ENCODE results near the gene TMEM225B. TPM values are rescaled to one million over a fixed set of nuclear protein-coding genes. Genes with fewer than 3 reads are reported as not detected.

The TMEM225B gene
- total RNA-seq, 3 donors from 2014 or later = 1.0 to 4.5 (median 2.0) TPM

DNA sequence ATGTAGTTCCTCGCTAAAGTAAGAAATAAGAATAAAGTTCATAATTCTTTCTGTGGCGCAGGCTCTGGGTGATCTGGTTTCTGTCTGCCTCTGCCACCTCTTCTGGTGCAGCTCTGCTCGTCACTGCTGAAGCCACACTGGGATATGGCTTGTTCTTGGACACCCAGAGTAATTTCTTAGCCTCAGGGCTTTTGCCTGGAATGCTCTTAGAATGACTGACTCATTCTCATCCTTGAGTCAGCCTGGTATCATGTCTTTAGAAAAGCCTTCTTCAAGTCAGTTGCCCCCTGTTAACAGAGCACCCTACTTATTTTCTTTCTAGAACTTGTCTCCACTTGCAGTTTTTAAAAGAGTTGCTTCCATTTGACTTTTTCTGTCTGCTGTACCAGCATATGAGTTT, 20.7 kb downstream of the TMEM225B start:
- TF ChIP-seq, protein P1, sequence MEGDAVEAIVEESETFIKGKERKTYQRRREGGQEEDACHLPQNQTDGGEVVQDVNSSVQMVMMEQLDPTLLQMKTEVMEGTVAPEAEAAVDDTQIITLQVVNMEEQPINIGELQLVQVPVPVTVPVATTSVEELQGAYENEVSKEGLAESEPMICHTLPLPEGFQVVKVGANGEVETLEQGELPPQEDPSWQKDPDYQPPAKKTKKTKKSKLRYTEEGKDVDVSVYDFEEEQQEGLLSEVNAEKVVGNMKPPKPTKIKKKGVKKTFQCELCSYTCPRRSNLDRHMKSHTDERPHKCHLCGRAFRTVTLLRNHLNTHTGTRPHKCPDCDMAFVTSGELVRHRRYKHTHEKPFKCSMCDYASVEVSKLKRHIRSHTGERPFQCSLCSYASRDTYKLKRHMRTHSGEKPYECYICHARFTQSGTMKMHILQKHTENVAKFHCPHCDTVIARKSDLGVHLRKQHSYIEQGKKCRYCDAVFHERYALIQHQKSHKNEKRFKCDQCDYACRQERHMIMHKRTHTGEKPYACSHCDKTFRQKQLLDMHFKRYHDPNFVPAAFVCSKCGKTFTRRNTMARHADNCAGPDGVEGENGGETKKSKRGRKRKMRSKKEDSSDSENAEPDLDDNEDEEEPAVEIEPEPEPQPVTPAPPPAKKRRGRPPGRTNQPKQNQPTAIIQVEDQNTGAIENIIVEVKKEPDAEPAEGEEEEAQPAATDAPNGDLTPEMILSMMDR (IDR thresholded peaks at IDR 0.05) = no peak
- TF ChIP-seq POLR2AphosphoS5 (IDR thresholded peaks at IDR 0.05) = no peak
- no peak for TF ChIP-seq POLR2A (IDR thresholded peaks at IDR 0.05)
- H3K27me3 ChIP-seq = no peaks in the 10 kb centered on the region
- no peak overlapping the region for H3K4me3 ChIP-seq
- H3K36me3 ChIP-seq = peaks cover 5% of the 10 kb centered on the region
- H3K9me3 ChIP-seq = no peaks in the 10 kb centered on the region
- peaks cover 0 to 10% of the 10 kb centered on the region in 2 donors for H3K4me1 ChIP-seq
- no peak for DNase-seq (ENCODE audit: low spot score in 2 of 2)
- intact Hi-C loops (cut with DNase I; ENCODE audit: low total_unique reads) = no loop called here
- no peak overlapping the region for H3K27ac ChIP-seq

DNA sequence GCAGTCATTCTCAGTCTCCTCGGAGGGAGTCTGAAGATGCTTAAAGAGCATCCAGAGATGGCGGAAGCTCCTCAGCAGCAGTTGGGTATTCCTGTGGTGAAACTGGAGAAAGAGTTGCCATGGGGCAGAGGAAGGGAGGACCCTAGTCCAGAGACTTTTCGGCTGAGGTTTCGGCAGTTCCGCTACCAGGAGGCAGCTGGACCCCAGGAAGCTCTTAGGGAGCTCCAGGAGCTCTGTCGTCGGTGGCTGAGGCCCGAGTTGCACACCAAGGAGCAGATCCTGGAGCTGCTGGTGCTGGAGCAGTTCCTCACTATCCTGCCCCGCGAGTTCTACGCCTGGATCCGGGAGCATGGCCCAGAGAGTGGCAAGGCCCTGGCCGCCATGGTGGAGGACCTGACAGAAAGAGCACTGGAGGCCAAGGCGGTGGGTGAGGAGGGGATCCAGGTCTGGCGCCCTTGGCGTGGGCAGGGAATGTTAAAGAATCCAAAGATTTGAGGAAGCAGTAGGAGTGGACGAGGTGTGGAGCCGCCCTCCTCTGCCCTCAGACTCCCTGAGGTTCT, 21.6 kb downstream of the TMEM225B start:
- Histone ChIP-seq H3K27me3 (no peaks in the 10 kb centered on the region), H3K9me3 (no peaks in the 10 kb centered on the region), H3K4me1 (peaks cover 0 to 10% of the 10 kb centered on the region in 2 donors), H3K4me3 (no peak overlapping the region), H3K36me3 (peaks cover 5% of the 10 kb centered on the region), H3K27ac (no peak overlapping the region)
- no peak for DNase-seq (ENCODE audit: low spot score in 2 of 2)
- intact Hi-C loops (cut with DNase I; ENCODE audit: low total_unique reads) = no loop called here
- TF ChIP-seq POLR2A (IDR thresholded peaks at IDR 0.05) = no peak
- TF ChIP-seq, protein P1 (IDR thresholded peaks at IDR 0.05) = no peak
- TF ChIP-seq POLR2AphosphoS5 (IDR thresholded peaks at IDR 0.05) = no peak

- no peaks in the 10 kb centered on the region for H3K27me3 ChIP-seq
- H3K27ac ChIP-seq = no peak overlapping the region
- no peaks in the 10 kb centered on the region for H3K9me3 ChIP-seq
- DNase-seq (ENCODE audit: low spot score in 2 of 2) = no peak
- no peak overlapping the region for H3K4me3 ChIP-seq
- H3K36me3 ChIP-seq = peaks cover 5% of the 10 kb centered on the region
- H3K4me1 ChIP-seq = peaks cover 0 to 10% of the 10 kb centered on the region in 2 donors
- no peak for TF ChIP-seq POLR2A (IDR thresholded peaks at IDR 0.05)
- TF ChIP-seq, protein P1 (IDR thresholded peaks at IDR 0.05) = no peak
- no peak for TF ChIP-seq POLR2AphosphoS5 (IDR thresholded peaks at IDR 0.05)
- intact Hi-C loops (cut with DNase I; ENCODE audit: low total_unique reads) = no loop called here
These were observed 23.2 kb downstream of the TMEM225B start for GRCh38 chr7:99621271-99621670.

DNA sequence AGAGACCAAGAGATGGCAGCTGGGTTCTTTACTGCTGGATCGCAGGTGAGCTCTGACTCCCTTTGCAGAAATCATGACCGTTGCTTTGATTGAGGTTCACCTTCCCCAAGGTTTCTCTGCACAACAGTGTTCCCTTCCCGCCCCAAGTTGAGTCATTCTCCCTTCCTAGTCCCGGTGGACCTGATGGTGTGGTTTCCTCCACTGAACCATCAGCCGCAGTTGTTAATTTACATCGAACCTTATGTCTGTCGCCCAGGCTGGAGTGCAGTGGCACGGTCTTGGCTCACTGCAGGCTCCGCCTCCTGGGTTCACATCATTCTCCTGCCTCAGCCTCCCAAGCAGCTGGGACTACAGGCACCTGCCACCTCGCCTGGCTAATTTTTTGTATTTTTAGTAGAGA, 24.5 kb downstream of the TMEM225B start:
- Histone ChIP-seq H3K27ac (peak overlapping the region; percentile 27 to 69), H3K4me3 (no peak overlapping the region), H3K27me3 (no peaks in the 10 kb centered on the region), H3K36me3 (peaks cover 5% of the 10 kb centered on the region), H3K4me1 (peaks cover 0 to 8% of the 10 kb centered on the region in 2 donors), H3K9me3 (no peaks in the 10 kb centered on the region)
- TF ChIP-seq POLR2A (IDR thresholded peaks at IDR 0.05) (no peak), POLR2AphosphoS5 (IDR thresholded peaks at IDR 0.05) (no peak)
- TF ChIP-seq, protein P1 (IDR thresholded peaks at IDR 0.05) = no peak
- DNase-seq (ENCODE audit: low spot score in 2 of 2) = no peak
- intact Hi-C loops (cut with DNase I; ENCODE audit: low total_unique reads) = no loop called here

DNA sequence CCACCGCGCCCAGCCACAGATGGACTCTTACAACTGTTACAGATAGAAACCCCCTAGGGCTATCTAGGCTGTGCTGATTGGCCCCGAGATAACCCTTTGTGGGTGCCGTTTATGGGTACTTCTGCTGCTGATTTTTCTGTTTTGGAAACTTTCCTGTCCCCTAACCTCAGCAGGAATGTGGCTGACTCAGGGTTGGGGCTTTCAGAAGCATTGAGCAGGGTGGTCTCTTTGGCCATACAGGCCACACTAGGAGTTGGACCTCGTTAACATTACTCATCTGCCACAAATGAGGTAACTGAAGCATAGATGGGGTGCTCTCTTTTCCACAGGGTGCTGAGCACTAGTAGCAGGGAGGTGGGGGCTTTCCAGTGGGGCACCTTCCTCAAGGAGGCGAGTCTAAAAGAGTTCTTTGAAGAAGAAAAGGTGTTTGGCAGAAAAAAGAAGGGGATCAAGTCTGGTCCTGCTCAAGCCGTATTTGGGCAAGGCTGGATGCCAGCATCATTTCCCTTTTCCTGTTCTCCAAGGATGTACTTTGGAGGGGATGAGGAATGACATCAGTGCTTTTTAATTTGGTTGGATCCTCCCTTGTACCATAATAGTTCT, 25.1 kb downstream of the TMEM225B start:
- H3K27me3 ChIP-seq = no peaks in the 10 kb centered on the region
- peaks cover 5% of the 10 kb centered on the region for H3K36me3 ChIP-seq
- intact Hi-C loops (cut with DNase I; ENCODE audit: low total_unique reads) = no loop called here

More for the DNA sequence above, 25.1 kb downstream of the TMEM225B start:
- no peak for TF ChIP-seq POLR2A (IDR thresholded peaks at IDR 0.05)
- TF ChIP-seq, protein P1 (IDR thresholded peaks at IDR 0.05) = no peak
- peak overlapping the region; percentile 27 to 69 for H3K27ac ChIP-seq
- no peak overlapping the region for H3K4me3 ChIP-seq
- DNase-seq (ENCODE audit: low spot score in 2 of 2) = peak in 1 of 2 donors; percentile 72
- peaks cover 0 to 2% of the 10 kb centered on the region in 2 donors for H3K4me1 ChIP-seq
- no peaks in the 10 kb centered on the region for H3K9me3 ChIP-seq

Measured in breast epithelium (tissue), 4 donors.